Measurements from ENCODE around the gene PCGF2.

Gene PCGF2

GRCh38 chr17:38719943-38720641 lies 28.0 kb downstream of the PCGF2 start:
- in situ Hi-C loops (cut with MboI; ENCODE audit: low sequenced_read_pairs): no loop called here

GRCh38 chr17:38719289-38719942 lies 28.7 kb downstream of the PCGF2 start:
- in situ Hi-C loops (cut with MboI; ENCODE audit: low sequenced_read_pairs): no loop called here

- in situ Hi-C loops (cut with MboI; ENCODE audit: low sequenced_read_pairs): no loop called here
Observed at GRCh38 chr17:38717139-38717745, 30.9 kb downstream of the PCGF2 start.

- in situ Hi-C loops (cut with MboI; ENCODE audit: low sequenced_read_pairs): no loop called here
Observed at GRCh38 chr17:38716368-38717005, 31.6 kb downstream of the PCGF2 start.

- in situ Hi-C loops (cut with MboI; ENCODE audit: low sequenced_read_pairs): no loop called here
Observed at GRCh38 chr17:38715216-38715943, 32.8 kb downstream of the PCGF2 start.

- in situ Hi-C loops (cut with MboI; ENCODE audit: low sequenced_read_pairs): no loop called here
Observed at GRCh38 chr17:38713456-38714075, 34.6 kb downstream of the PCGF2 start.

GRCh38 chr17:38712593-38712992 lies 35.5 kb downstream of the PCGF2 start:
- in situ Hi-C loops (cut with MboI; ENCODE audit: low sequenced_read_pairs): no loop called here

- in situ Hi-C loops (cut with MboI; ENCODE audit: low sequenced_read_pairs): no loop called here
Observed at GRCh38 chr17:38711792-38712571, 36.2 kb downstream of the PCGF2 start.

- in situ Hi-C loops (cut with MboI; ENCODE audit: low sequenced_read_pairs): no loop called here
Observed at GRCh38 chr17:38710985-38711384, 37.2 kb downstream of the PCGF2 start.

GRCh38 chr17:38710604-38710962 lies 37.6 kb downstream of the PCGF2 start:
- in situ Hi-C loops (cut with MboI; ENCODE audit: low sequenced_read_pairs): no loop called here

- in situ Hi-C loops (cut with MboI; ENCODE audit: low sequenced_read_pairs): no loop called here
Observed at GRCh38 chr17:38709864-38710603, 38.1 kb downstream of the PCGF2 start.

- in situ Hi-C loops (cut with MboI; ENCODE audit: low sequenced_read_pairs): no loop called here
Observed at GRCh38 chr17:38709104-38709820, 38.9 kb downstream of the PCGF2 start.

GRCh38 chr17:38707678-38708351 lies 40.3 kb downstream of the PCGF2 start:
- in situ Hi-C loops (cut with MboI; ENCODE audit: low sequenced_read_pairs): no loop called here

- in situ Hi-C loops (cut with MboI; ENCODE audit: low sequenced_read_pairs): no loop called here
Observed at GRCh38 chr17:38706505-38707216, 41.5 kb downstream of the PCGF2 start.

GRCh38 chr17:38705803-38706504 lies 42.2 kb downstream of the PCGF2 start:
- in situ Hi-C loops (cut with MboI; ENCODE audit: low sequenced_read_pairs): no loop called here

- in situ Hi-C loops (cut with MboI; ENCODE audit: low sequenced_read_pairs): no loop called here
Observed at GRCh38 chr17:38705523-38705802, 42.7 kb downstream of the PCGF2 start.

All from HL-60/S4 treated with phorbol 12-myristate 13-acetate at 8.2 ng/mL for 4 days and 3 days (cell line).